HepG2 (cell line): Measurements from ENCODE around the gene NISCH. TPM values are rescaled to one million over a fixed set of nuclear protein-coding genes. Genes with fewer than 3 reads are reported as not detected.
A peak's percentile ranks its signal among the peaks of the same experiment; 100 is the strongest.

Experiments
- DPF2 ChIP-seq: sonication (generic); formaldehyde crosslinking; IDR thresholded peaks from 2 replicates; pipeline ENCODE4 v1.4.0; 2020; ENCODE audit warnings: mild to moderate bottlenecking, low read depth, missing genetic modification reagents, borderline replicate concordance
- ETV6 ChIP-seq: sonication (generic); formaldehyde crosslinking; conservative IDR thresholded peaks from 2 replicates; pipeline ENCODE4 v1.4.0; 2020; ENCODE audit warnings: missing genetic modification reagents
- HHEX ChIP-seq: IDR thresholded peaks from 2 replicates; pipeline ENCODE4 v1.6.1; 2016; ENCODE audit warnings: control low read depth
- HOXA7 ChIP-seq: sonication (generic); formaldehyde crosslinking; IDR thresholded peaks from 2 replicates; pipeline ENCODE4 v1.8.1; 2022; ENCODE audit warnings: mild to moderate bottlenecking, missing genetic modification reagents, moderate library complexity
- KAT7 ChIP-seq: IDR thresholded peaks from 2 replicates; pipeline ENCODE4 v1.6.1; 2018; ENCODE audit warnings: borderline replicate concordance, missing compliant biosample characterization
- KLF11 ChIP-seq: IDR thresholded peaks from 2 replicates; pipeline ENCODE4 v1.6.1; 2016; ENCODE audit warnings: missing compliant biosample characterization
- MEF2D ChIP-seq: sonication (generic); formaldehyde crosslinking; IDR thresholded peaks from 2 replicates; pipeline ENCODE4 v1.5.1; 2020; ENCODE audit warnings: mild to moderate bottlenecking, missing genetic modification reagents
- NR2F2 ChIP-seq: IDR thresholded peaks from 2 replicates; pipeline ENCODE4 v1.6.1; 2012; ENCODE audit warnings: low read depth, inconsistent platforms, borderline replicate concordance
- PHF20 ChIP-seq: sonication (generic); formaldehyde crosslinking; IDR thresholded peaks from 2 replicates; pipeline ENCODE4 v1.5.0; 2020; ENCODE audit warnings: mild to moderate bottlenecking, missing genetic modification reagents
- PRPF4 ChIP-seq: fragments of 200-400 bp; formaldehyde crosslinking; IDR thresholded peaks from 2 replicates; pipeline ENCODE4 v1.6.1; 2016; ENCODE audit warnings: low read length, low read depth; ENCODE audit not compliant: poor library complexity, severe bottlenecking
- RFX3 ChIP-seq: IDR thresholded peaks from 2 replicates; pipeline ENCODE4 v1.6.1; 2016; ENCODE audit warnings: missing biosample characterization, missing genetic modification reagents
- SRSF4 ChIP-seq: fragments of 200-400 bp; formaldehyde crosslinking; IDR thresholded peaks from one replicate; pipeline ENCODE4 v1.6.1; 2018; ENCODE audit warnings: mild to moderate bottlenecking, low read depth, low read length, moderate library complexity; ENCODE audit not compliant: poor library complexity, severe bottlenecking
- ZFP62 ChIP-seq: sonication (generic); formaldehyde crosslinking; IDR thresholded peaks from 2 replicates; pipeline ENCODE4 v1.4.0; 2020; ENCODE audit warnings: missing genetic modification reagents
- ZFP90 ChIP-seq: sonication (generic); formaldehyde crosslinking; IDR thresholded peaks from 2 replicates; pipeline ENCODE4 v1.8.0; 2022; ENCODE audit warnings: missing genetic modification reagents, mild to moderate bottlenecking, inconsistent platforms, borderline replicate concordance
- ZNF317 ChIP-seq: sonication (generic); formaldehyde crosslinking; IDR thresholded peaks from 2 replicates; pipeline ENCODE4 v1.5.0; 2020; ENCODE audit warnings: mild to moderate bottlenecking, missing genetic modification reagents
- ZNF335 ChIP-seq: sonication (generic); formaldehyde crosslinking; IDR thresholded peaks from 2 replicates; pipeline ENCODE4 v1.4.0; 2020; ENCODE audit warnings: missing genetic modification reagents
- ZNF549 ChIP-seq: sonication (generic); formaldehyde crosslinking; IDR thresholded peaks from 2 replicates; pipeline ENCODE4 v1.5.0; 2020; ENCODE audit warnings: missing genetic modification reagents
- ZNF570 ChIP-seq: sonication (generic); formaldehyde crosslinking; IDR thresholded peaks from 2 replicates; pipeline ENCODE4 v1.4.0; 2020; ENCODE audit warnings: mild to moderate bottlenecking, missing genetic modification reagents, borderline replicate concordance
- ZNF788 ChIP-seq: sonication (generic); formaldehyde crosslinking; IDR thresholded peaks from 2 replicates; pipeline ENCODE4 v1.5.0; 2020; ENCODE audit warnings: mild to moderate bottlenecking, missing genetic modification reagents, borderline replicate concordance
- ZSCAN12 ChIP-seq: sonication (generic); formaldehyde crosslinking; IDR thresholded peaks from 2 replicates; pipeline ENCODE4 v1.9.0; 2021; ENCODE audit warnings: mild to moderate bottlenecking, missing genetic modification reagents
- polyA plus RNA-seq, 8 experiments: library from polyadenylated mRNA; depleted of rRNA in 3 of 8; stranded (reverse) in 7 of 8; unstranded in 1 of 8; fragments of >200 nt; fragmentation: Illumina TruSeq in 4 of 8; extraction: Trizol in 4 of 8; gene quantifications; 2 replicates each; pipeline versions ENCODE4 v1.2.1 to v1.2.3, GENCODE V29; 2011 to 2016; ENCODE audit warnings: low read depth in 4 of 8, missing spikeins in 1 of 8, mixed read lengths in 1 of 8; ENCODE audit not compliant: insufficient read depth in 1 of 8
- total RNA-seq, 5 experiments: library from RNA; depleted of rRNA; stranded (reverse); fragments of >200 nt; fragmentation: Illumina TruSeq; extraction: Trizol; gene quantifications; 2 replicates each; pipeline ENCODE4 v1.2.3, GENCODE V29; 2016; ENCODE audit warnings: low read depth in 1 of 5
- TF ChIP-seq, protein P1 (sequence below): IDR thresholded peaks from 2 replicates; pipeline ENCODE4 v1.6.1; 2016; ENCODE audit warnings: low read depth, borderline replicate concordance
- TF ChIP-seq, protein P2 (sequence below): sonication (generic); formaldehyde crosslinking; IDR thresholded peaks from 2 replicates; pipeline ENCODE4 v1.4.0; 2020; ENCODE audit warnings: missing genetic modification reagents
- TF ChIP-seq, protein P3 (sequence below): sonication (generic); formaldehyde crosslinking; IDR thresholded peaks from 2 replicates; pipeline ENCODE4 v1.5.0; 2020; ENCODE audit warnings: missing genetic modification reagents
- TF ChIP-seq, protein P4 (sequence below): sonication (generic); formaldehyde crosslinking; IDR thresholded peaks from 2 replicates; pipeline ENCODE4 v1.9.0; 2022; ENCODE audit warnings: missing genetic modification reagents, mild to moderate bottlenecking, borderline replicate concordance

NISCH gene
- total and polyA plus RNA-seq, 2 of the 13 experiments (the other 11 are each of a cell fraction or from before 2014, with no cell fraction given), result 27.0 to 47.6 TPM

DNA sequence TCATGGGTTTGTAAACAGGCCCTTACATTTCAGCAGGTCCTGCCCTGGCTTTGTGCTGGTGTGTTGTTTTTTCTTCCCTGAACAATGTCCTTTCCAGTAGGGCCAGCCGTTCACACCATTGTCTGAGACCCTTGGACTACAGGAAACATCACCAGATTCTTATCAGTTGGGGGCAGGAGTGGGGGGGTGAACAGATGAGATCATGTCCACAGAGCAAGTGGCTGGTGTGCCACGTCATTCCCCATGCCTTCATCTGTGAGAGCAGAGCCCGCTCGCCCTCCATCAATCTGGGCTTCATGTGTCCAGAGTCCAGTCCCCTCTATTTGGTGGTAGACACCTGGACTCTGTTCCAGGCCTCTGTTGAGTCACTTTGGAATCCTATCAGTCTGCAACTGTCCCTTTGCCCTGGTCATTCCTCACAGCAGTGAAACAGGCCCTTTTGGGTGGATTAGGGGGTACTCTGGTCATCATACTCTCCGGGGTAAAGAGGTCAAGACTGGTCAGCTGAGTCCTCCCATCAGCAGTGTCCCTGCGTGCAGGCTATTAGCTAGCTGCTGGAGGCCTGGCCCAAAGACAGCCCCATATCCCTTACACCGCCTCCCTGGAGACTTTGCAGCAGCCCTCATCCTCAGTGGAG lies 25.5 kb upstream of the NISCH start (continued):
- TF ChIP-seq SRSF4 (no peak), DPF2 (CRISPR knock-in tag) (peak; percentile 66; the same call in 1 of the 2 replicates), ZNF549 (CRISPR knock-in tag) (no peak), MEF2D (CRISPR knock-in tag) (peak; percentile 68; the same call in 1 of the 2 replicates), PRPF4 (no peak), NR2F2 (peak; percentile 57; the same call in 1 of the 2 replicates), RFX3 (no peak), ZSCAN12 (CRISPR knock-in tag) (no peak), ZNF317 (CRISPR knock-in tag) (peak; percentile 46; the same call in 1 of the 2 replicates), ETV6 (CRISPR knock-in tag) (no peak), PHF20 (CRISPR knock-in tag) (no peak), KAT7 (CRISPR knock-in tag) (no peak), ZNF335 (CRISPR knock-in tag) (0 out of 2 replicates have a peak, but pooled peaks have one; percentile 29), ZFP62 (CRISPR knock-in tag) (no peak), KLF11 (no peak), HHEX (CRISPR knock-in tag) (no peak; the same call in 1 of the 2 replicates), ZNF570 (no peak), HOXA7 (CRISPR knock-in tag) (no peak), ZFP90 (CRISPR knock-in tag) (no peak), ZNF788 (CRISPR knock-in tag) (peak; percentile 64; the same call in 1 of the 2 replicates)
- TF ChIP-seq, protein P1, sequence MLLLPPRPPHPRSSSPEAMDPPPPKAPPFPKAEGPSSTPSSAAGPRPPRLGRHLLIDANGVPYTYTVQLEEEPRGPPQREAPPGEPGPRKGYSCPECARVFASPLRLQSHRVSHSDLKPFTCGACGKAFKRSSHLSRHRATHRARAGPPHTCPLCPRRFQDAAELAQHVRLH (CRISPR knock-in tag), result peak; percentile 81; the same call in 1 of the 2 replicates
- TF ChIP-seq, protein P2, sequence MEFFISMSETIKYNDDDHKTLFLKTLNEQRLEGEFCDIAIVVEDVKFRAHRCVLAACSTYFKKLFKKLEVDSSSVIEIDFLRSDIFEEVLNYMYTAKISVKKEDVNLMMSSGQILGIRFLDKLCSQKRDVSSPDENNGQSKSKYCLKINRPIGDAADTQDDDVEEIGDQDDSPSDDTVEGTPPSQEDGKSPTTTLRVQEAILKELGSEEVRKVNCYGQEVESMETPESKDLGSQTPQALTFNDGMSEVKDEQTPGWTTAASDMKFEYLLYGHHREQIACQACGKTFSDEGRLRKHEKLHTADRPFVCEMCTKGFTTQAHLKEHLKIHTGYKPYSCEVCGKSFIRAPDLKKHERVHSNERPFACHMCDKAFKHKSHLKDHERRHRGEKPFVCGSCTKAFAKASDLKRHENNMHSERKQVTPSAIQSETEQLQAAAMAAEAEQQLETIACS (CRISPR knock-in tag), result no peak
- TF ChIP-seq, protein P3, sequence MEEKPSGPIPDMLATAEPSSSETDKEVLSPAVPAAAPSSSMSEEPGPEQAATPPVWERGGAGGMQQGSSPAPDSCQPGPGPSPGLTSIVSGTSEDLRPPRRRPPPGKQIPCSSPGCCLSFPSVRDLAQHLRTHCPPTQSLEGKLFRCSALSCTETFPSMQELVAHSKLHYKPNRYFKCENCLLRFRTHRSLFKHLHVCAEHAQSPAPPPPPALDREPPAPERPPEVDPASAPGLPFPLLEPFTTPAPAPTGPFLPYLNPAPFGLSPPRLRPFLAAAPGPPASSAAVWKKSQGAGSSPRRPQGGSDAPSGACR, result peak; percentile 69; the same call in 1 of the 2 replicates
- TF ChIP-seq, protein P4, sequence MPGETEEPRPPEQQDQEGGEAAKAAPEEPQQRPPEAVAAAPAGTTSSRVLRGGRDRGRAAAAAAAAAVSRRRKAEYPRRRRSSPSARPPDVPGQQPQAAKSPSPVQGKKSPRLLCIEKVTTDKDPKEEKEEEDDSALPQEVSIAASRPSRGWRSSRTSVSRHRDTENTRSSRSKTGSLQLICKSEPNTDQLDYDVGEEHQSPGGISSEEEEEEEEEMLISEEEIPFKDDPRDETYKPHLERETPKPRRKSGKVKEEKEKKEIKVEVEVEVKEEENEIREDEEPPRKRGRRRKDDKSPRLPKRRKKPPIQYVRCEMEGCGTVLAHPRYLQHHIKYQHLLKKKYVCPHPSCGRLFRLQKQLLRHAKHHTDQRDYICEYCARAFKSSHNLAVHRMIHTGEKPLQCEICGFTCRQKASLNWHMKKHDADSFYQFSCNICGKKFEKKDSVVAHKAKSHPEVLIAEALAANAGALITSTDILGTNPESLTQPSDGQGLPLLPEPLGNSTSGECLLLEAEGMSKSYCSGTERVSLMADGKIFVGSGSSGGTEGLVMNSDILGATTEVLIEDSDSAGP (CRISPR knock-in tag), result no peak
